Esophagus squamous epithelium (tissue), 4 donors: Measurements from ENCODE around the gene SCN1A.

ENCODE experiments used
- CTCF ChIP-seq, 6 experiments: fragments of 450-650 bp in 4 of 6; fragments of 200-600 bp in 2 of 6; sonication (generic) in 2 of 6; IDR thresholded peaks; one replicate each; pipeline ENCODE4 v1.5.1; 2016 to 2019; ENCODE audit warnings: antibody characterized with exemption in 6 of 6, mild to moderate bottlenecking in 4 of 6, moderate library complexity in 4 of 6
- POLR2A ChIP-seq, 4 donors: fragments of 450-650 bp; IDR thresholded peaks; one replicate each; pipeline ENCODE4 v1.6.1; 2017; ENCODE audit warnings: antibody characterized with exemption in 4 of 4, mild to moderate bottlenecking in 4 of 4, moderate library complexity in 3 of 4

GRCh38 chr2:166074011-166074410, 53.8 kb downstream of the SCN1A start:
- TF ChIP-seq CTCF (IDR thresholded peaks at IDR 0.05) = no peak
- TF ChIP-seq POLR2A (IDR thresholded peaks at IDR 0.05) = no peak
